HG03095 (cell line): Measurements from ENCODE around the gene FBXO33.

Source experiments
- ATAC-seq: cut with Tn5 transposase; IDR thresholded peaks from one replicate; pipeline ENCODE4 v1.9.1; 2021; ENCODE audit warnings: moderate library complexity; ENCODE audit not compliant: unreplicated experiment

Gene FBXO33

DNA sequence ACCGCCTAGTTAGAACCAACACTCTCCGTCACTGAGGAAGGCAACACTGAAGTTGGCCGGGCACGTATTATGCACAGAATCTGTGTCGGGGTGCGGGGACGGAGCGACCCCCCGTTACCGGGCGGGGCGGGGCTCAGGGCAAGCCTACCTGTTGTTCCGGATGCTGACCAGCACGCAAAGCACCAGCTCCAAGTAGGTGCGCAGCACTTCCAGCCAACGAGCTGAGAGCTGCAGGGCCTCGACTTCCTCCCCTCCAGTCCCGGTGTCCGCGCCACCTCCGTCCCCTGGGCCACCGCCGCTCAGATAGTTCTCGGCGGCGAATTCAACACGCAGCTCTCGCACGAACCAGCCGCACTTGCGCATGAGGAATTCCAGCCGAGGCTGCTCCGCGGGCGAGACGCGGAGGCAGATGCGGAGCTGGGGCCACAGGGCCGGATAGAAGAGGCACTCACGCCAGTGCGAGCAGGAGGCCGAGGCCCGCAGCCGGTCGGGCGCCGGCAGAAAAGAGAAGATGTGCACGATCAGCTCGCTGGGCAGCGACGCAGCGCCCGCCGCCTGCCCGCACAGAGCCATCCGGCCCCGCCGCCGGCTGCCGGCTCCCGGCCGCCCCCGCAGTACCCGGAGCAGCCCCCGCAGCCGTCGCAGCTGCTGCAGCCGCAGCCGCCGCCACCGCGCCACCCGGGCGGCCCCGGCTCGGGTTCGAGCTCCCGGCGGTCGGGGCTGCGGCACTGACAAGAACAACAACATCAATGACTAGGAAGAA lies 636 bp downstream of the FBXO33 start:
- peak; percentile 22 for ATAC-seq

DNA sequence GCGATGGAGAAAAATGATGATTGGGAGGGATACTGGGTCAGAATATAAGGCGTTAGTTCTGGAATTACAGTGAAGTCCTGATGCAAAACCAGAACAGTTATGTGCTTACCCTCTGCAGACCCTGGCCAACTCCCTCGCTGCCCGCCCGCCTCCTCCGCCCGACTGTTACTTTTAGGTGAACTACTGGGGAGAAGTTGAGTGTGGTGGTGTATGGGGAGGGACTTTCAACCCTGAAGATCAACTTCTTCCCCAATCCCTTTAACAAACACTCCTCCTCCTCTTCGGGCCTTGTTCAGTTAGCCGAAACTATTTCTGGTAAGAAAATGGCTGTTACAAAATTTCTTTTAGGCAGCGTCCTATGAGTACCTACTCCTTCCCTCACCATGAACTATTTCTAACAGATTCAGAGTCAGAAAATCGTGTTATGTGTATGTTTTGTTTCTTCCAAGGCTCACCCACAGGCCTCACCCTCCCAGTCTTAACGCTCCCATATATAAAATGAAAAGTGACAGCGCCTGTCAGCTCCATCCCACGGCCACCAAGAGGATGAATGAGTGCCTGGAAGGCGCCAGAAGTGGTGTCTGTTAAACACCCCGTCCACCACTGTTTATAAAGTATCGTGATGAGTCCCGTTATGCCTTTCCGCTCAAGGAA lies 1.3 kb downstream of the FBXO33 start:
- peak; percentile 1 for ATAC-seq

DNA sequence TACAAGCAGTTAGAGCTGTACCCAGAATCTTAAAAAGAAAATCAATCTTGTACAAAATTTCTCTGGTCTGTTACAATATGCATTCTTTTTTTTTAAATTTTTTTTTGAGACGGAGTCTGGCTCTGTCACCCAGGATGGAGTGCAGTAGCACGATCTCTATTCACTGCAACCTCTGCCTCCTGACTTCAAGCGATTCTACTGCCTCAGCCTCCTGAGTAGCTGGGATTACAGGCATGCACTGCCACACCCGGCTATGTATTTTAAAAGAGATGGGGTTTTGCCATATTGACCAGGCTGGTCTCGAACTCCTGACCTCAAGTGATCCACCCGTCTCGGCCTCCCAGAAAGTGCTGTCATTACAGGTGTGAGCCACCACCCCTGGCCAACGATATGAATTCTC lies 4.1 kb downstream of the FBXO33 start:
- no peak for ATAC-seq

DNA sequence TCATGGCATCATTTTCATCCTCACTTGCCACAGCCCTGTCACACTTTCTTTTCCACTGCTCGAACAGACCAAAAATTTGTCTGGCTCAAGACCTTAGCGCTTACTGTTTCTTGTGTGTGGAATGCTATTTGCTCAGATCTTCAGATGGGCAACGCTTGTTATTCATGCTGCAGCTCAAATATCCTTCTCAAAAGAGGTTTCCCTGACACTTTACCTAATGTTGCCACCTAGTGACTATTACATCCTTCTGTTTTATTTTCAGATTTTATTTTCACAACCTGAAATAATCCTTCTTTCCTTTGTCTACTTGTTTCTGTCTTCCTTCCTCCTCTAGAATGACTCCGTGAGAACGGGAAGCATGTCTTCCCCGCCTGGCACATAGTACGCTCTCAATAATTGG lies 5.6 kb downstream of the FBXO33 start:
- no peak for ATAC-seq

DNA sequence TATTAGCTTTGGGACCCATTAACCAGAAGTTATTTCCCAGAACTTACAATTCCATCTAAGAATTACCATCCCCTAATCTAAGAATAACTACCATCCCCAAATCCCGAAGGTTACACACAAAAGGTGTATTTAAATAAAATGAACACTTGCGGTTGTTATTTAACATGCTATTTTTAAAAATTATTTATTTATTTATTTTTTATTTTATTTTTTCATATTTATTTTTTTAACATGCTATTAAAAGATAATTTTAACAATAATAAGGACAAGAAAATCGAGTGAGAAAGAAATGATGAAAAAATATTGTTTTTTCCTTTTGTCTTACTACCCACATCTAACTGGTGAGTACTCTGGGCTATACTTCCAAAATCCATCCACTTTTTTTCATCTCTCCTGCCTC lies 6.3 kb downstream of the FBXO33 start:
- no peak for ATAC-seq

DNA sequence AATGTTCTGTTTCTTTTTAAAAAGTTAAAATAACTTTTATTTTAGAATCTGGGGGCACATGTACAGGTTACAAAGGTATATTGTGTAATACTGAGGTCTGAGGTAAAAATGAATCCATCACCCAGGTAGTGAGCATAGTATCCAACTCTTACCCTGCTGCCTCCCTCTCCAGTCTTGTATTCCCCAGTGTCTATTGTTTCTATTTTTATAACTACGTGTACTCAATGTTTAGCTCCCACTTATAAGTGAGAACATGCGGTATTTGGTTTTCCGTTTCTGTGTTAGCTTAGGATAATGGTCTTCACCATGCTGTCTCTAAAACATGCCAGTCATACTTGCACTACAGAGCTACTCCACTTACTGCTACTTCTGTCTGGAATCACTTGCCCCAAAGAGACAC lies 8.4 kb downstream of the FBXO33 start:
- no peak for ATAC-seq

DNA sequence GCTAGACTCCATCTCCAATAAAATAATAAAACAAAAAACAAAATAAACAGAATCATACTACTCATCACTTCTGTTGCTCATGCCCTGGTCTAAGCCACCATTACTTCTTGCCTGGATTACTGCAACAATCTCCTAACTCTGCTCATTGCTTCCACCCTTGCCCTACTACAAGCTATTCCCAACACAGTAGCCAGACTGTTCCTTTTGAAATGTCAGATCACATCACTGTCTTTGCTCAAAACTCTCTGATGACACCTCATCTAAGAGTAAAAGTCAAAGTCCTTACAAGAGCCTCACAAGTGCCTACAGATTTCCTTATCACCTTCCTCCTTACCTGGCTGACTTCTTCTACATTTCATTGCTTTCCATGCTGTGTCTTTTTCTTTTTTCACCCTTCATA lies 10.0 kb downstream of the FBXO33 start:
- ATAC-seq, result no peak

DNA sequence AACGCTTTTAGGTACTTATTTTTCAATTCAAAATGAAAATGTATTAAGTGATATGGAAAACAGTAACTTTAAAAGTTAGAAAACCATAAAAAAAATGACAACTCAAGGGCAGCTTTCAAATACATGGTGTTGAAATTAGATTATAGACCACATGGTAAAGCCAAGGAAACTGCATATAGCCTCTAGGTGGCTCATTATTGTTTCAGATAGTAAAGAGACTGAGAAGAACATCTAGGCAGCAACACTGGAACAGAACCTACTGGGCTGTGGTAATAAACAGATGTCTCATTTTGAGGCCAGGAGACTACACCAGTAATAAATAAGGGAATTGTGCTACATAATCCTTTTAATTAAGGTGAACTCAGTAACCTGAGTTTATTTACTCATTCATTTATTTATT lies 13.0 kb downstream of the FBXO33 start:
- ATAC-seq, result no peak

DNA sequence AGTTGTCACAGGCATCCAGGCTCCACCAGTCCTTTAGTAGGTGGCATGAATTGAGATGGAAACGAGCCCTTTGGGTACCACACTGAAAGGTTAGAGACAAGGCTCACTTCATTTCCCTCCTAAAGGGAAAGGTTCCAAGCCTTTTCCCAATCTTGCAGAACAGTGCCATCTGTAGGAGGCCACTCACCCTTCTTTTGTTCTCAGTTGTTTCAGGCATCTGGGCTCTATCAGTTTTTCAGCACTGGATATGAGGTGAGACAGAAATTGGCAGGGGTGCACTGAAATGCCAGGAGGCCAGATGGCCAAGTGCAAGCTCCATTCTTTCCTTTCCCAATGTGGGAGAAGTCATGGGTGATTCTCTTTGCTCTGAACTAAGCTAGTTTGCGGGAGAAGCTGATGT lies 15.2 kb downstream of the FBXO33 start:
- ATAC-seq, result no peak

DNA sequence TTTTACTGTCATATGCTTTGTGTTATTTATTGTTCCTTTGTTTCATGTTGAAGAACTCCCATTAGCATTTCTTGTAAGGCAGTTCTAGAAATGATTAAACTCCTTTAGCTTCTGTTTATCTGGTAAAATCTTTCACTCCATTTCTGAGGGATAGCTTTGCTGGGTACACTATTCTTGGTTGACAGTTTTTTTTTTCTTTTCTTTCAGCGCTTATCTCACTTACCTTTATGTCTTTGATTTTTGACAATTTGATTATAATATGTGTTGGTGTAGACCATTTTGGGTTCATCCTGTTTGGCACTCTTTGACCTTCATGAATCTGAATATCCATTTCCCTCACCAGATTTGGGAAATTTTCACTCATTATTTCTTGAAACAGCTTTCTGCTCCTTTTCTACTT lies 16.2 kb downstream of the FBXO33 start:
- no peak for ATAC-seq

DNA sequence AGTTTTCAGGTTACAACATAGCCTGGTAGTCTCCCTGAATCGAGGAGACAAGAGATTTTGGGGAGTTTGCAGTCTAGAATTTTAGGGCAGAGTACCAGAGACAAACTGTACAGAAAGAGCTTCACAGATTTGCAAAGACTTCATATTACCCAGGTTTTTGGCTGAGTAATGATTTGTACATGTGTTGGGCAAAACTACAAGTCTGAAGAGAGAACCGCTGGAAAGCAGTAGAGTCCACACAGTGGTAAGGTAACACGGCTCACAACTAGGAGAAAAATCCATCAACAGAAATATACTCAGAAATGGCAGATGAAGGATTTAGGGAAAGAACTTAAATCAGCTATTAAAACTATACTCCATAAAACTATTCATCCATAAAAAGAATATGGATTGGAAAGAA lies 25.7 kb downstream of the FBXO33 start:
- ATAC-seq, result no peak

DNA sequence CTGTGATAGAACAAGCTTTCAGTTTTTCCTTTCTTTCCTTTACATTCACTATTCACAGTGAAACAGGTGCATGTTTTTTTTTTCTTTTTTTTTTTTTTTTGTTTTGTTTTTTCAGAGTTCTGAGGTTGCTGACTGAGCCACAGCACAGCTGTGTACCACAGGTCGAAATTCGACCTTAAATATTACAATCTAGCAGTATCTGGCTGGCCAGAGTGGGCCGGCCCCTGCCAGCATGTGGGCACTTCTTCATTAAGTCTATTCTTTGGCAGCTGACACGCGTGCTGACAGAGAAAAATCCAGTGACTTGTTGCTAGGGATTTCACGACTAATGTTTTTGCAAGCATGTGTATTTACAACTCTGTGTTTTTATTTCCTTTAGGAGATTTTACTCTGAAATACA lies 33.9 kb downstream of the FBXO33 start:
- no peak for ATAC-seq

DNA sequence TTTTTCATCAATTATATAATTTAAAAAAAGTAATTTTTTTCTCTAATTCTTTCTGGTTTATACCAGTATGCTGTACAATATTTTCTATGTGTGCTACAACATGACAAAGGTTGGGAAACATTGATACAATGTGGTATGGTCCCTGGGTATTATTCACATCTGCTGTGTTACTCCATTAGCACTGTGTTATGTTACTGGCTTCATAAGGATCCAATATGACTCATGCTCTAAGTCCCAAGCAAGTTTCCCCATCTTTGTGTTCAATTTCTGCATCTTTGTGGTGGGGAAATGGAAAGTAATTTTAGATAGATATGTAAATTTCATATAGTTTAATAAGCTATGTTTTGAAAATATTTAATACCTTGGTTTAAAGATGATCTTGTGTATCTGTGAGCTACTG lies 35.8 kb downstream of the FBXO33 start:
- ATAC-seq, result no peak

DNA sequence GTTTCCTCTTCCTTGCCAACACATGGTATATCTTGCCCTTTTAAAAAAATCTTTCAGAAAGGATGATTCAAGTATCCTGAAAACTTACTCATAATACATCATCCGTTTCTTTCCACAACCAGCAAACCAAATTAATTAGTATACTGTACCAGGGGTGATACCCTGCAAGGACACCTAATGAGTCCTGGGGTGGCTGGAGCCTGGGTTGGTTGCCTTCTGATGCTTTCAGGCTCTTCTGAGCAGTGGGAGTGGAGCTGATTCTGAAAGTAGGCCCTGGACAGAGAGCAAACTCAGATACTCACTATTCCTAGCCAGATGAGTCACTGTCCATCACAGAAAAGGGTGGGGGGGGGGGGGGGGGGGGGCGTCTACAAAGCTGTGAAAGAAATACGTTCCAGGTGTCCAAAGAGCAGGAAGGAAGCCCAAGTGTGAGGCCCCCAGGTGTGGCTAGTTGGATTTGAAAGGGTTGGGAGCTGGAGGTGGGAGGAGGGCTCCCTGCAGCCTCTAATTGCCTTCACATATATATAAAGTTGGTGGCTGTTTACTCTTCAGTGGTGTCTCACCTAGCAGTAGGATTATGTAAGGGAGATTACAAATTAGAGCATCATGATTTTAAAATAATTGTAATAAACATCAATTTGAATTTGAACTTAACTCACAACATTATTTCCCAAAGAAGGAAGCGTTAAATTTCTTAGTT lies 36.5 kb downstream of the FBXO33 start:
- no peak for ATAC-seq

DNA sequence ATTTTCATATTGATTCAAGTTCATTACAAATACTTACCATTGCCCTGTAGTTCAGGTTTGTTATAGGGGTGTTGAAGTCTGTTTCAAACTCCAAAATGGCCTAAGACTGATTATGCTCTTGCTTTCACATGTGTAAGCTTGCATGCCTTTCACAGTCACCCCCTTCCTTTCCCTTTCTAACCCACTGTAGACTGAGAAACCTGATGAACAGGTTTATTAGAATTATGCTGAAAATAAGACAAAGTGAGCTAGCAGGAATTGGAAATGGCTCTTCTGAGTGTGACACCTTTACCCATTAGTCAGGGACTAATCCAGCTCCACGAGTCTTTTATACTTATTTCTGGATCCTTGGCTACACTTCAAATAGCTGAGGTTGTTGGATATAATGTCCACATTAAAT lies 38.9 kb downstream of the FBXO33 start:
- ATAC-seq, result no peak

DNA sequence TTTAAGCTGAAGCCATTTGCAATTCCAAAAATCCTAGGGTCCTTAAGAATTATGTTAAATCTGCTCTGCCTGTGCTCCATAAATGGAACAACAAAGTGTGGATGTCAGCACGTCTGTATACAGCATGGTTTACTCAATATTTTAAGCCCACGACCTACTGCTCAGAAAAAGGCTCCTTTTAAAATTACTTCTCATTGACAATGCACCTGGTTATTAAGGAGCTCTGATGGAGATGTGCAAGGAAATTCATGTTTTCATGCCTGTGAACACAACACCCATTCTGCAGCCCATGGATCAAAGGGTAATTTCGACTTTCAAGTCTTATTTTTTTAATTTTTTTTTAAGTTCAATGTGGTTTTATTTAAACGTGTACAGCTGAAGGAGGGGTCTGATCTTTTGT lies 48.1 kb downstream of the FBXO33 start:
- no peak for ATAC-seq

DNA sequence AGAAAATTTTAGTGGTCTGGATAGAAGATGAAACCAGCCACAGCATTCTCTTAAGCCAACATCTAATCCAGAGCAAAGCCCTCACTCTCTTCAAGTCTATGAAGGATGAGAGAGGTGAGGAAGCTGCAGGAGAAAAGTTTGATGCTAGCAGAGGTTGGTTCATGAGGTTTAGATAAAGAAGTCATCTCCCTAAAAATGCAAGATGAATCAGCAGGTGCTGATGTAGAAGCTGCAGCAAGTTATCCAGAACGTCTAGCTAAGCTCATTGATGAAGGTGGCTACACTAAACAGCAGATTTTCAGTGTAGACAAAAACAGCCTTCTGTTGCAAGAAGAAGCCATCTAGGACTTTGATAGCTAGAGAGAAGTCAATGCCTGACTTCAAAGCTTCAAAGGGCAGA lies 48.5 kb downstream of the FBXO33 start:
- no peak for ATAC-seq

DNA sequence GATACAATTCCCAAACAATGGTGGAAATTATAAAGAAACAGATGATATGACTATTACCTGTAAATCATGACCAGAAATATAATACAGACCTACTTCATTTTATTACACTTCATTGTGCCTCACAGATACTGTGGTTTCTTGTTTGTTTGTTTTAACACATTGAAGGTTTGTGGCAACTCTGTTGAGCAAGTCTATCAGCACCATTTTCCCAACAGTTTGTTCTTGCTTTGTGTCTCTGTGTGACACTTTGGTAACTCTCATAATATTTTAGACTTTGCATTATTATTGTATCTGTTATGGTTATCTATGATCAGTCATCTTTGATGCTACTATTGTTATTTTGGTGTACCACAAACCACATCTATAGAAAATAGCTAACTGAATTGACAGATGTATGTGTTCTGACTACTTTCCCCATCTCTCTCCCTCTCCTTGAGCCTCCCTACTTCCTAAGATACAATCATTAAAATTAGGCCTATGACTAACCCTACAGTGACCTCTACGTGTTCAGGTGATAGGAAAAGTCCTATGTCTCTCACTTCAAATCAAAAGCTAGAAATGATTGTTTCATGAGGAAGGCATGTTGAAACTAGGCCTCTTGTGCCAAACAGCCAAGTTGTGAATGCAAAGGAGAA lies 49.1 kb downstream of the FBXO33 start:
- no peak for ATAC-seq

DNA sequence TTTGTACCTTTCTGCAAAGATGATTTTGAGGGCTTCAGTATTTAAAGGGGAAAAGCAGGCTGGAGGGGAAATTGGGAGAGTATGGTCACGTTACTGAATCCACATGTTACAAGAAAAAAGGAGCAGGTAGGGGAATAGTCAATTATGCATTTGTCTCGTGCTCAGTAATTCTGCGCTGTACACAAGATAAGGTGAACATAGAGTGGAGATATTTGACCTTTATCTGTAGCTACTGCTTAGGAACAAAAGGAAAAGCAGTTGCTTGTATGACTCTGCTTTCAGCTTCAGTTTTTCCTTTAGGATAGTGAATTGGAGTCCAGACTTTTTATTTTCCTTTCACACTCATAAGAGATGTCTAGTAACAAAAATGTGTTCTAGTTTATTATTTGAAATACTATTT lies 49.8 kb downstream of the FBXO33 start:
- ATAC-seq, result no peak

DNA sequence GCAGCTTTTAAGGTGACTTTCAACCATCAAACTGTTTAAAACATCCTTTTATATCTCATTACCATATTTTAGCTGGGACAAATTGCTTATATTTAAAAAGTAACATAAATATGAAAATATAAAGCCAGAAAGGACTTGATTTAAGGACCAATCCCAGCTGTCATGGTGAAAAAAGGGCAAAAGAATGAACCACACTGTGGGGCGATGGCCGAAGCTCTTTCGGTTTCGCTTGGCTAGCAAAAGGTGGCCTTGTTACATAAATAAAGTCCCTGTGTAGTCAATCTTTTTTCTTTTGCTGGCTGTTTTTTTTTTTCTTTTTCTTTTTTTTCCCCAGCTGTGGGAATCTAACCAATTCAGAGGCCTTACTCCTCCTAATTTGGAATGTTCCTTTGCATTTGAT lies 50.9 kb downstream of the FBXO33 start:
- no peak for ATAC-seq

DNA sequence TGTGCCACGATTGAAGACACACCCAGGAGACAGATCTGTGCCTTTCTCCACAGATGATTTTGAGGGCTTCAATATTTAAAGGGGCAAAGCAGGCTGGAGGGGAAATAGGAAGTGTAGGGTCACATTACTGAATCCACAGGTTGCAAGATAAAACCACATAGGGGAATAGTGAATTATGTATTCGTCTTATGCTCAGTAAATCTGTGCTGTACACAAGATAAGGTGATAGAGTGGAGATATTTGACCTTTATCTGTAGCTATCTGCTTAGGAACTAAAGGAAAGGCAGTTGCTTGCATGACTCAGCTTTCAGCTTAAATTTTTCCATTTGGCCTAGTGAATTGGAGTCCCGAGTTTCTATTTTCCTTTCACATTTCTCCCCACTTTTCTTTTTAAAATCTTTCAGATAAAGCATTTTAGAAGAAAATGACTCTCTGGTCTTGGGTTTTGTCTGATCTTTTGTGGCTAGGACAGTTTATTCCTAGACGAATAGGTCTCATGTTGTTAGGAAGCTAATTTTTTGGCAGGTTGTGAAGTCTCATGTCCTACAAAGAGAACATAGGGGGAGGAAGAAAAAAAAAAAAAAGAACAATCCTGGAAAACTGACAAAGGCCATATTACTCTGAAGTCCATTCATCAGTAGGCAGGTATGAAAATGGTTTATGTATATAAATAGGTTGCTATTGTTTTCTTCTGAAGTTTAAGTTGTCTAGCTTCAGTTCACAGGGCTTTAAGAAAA lies 55.4 kb downstream of the FBXO33 start:
- no peak for ATAC-seq
